Activated CD4-positive, alpha-beta T cell treated with anti-CD3 and anti-CD28 coated beads, Interleukin-2, Interleukin-4, amounts not matched to agents 100 ng/mL and 50 ng/mL, durations not matched to agents 16 hours and 8 hours (primary cell): Measurements from ENCODE around the gene OSBPL8.
"Not testable (repeated sequence)": the region's sequence is repeated elsewhere in the genome, so short reads cannot be mapped to it uniquely, and the experiment has no call there.

ENCODE experiments used
- DNase-seq: peaks from one replicate; pipeline ENCODE4 v3.0.0-alpha.2; 2020; ENCODE audit warnings: low spot score

Gene OSBPL8

GRCh38 chr12:76422154-76422542 is 137.4 kb downstream of the OSBPL8 start:
- DNase-seq: no peak

GRCh38 chr12:76421046-76421445 is 138.5 kb downstream of the OSBPL8 start:
- no peak for DNase-seq

- DNase-seq: no peak
Observed at GRCh38 chr12:76420222-76420621, 139.3 kb downstream of the OSBPL8 start.

GRCh38 chr12:76417116-76417515 is 142.5 kb downstream of the OSBPL8 start:
- DNase-seq: peak; percentile 29

GRCh38 chr12:76413121-76413520 is 146.4 kb downstream of the OSBPL8 start:
- DNase-seq: no peak

GRCh38 chr12:76410781-76411180 is 148.8 kb downstream of the OSBPL8 start:
- DNase-seq: no peak

GRCh38 chr12:76410371-76410770 is 149.2 kb downstream of the OSBPL8 start:
- DNase-seq: no peak

GRCh38 chr12:76409074-76409473 is 150.5 kb downstream of the OSBPL8 start:
- DNase-seq: no peak

GRCh38 chr12:76407710-76408109 is 151.9 kb downstream of the OSBPL8 start:
- DNase-seq: no peak

GRCh38 chr12:76402259-76402658 is 157.3 kb downstream of the OSBPL8 start:
- DNase-seq: no peak

GRCh38 chr12:76400136-76400535 is 159.4 kb downstream of the OSBPL8 start:
- no peak for DNase-seq

- no peak for DNase-seq
Observed at GRCh38 chr12:76399040-76399439, 160.5 kb downstream of the OSBPL8 start.

- DNase-seq: no peak
Observed at GRCh38 chr12:76398106-76398505, 161.5 kb downstream of the OSBPL8 start.

GRCh38 chr12:76391461-76391860 is 168.1 kb downstream of the OSBPL8 start:
- no peak for DNase-seq

- DNase-seq: no peak
Observed at GRCh38 chr12:76387614-76388013, 172.0 kb downstream of the OSBPL8 start.

GRCh38 chr12:76384560-76384959 is 175.0 kb downstream of the OSBPL8 start:
- no peak for DNase-seq

GRCh38 chr12:76383988-76384387 is 175.6 kb downstream of the OSBPL8 start:
- DNase-seq: no peak

- DNase-seq: no peak
Observed at GRCh38 chr12:76379261-76379660, 180.3 kb downstream of the OSBPL8 start.

- DNase-seq: not testable (repeated sequence)
Observed at GRCh38 chr12:76376876-76377275, 182.7 kb downstream of the OSBPL8 start.

GRCh38 chr12:76375939-76376338 is 183.6 kb downstream of the OSBPL8 start:
- no peak for DNase-seq

- DNase-seq: peak; percentile 28
Observed at GRCh38 chr12:76375470-76375869, 184.1 kb downstream of the OSBPL8 start.

GRCh38 chr12:76374386-76375020 is 185.1 kb downstream of the OSBPL8 start:
- DNase-seq: peak; percentile 30

- no peak for DNase-seq
Observed at GRCh38 chr12:76368230-76368629, 191.3 kb downstream of the OSBPL8 start.

- DNase-seq: peak; percentile 31
Observed at GRCh38 chr12:76366163-76366562, 193.4 kb downstream of the OSBPL8 start.
